Fibroblast of skin of left biceps (primary cell): Measurements from ENCODE around the gene SPTLC3.

Experiments
- DNase-seq, 2 experiments: peaks; one replicate each; pipeline ENCODE4 v3.0.0-alpha.2; 2013; ENCODE audit warnings: low read depth in 2 of 2

The SPTLC3 gene

GRCh38 chr20:13098720-13099355 is 90.1 kb downstream of the SPTLC3 start:
- DNase-seq: no peak

GRCh38 chr20:13099676-13100075 is 90.9 kb downstream of the SPTLC3 start:
- DNase-seq: no peak

- no peak for DNase-seq
Observed at GRCh38 chr20:13101276-13101675, 92.5 kb downstream of the SPTLC3 start.

GRCh38 chr20:13101706-13102105 is 92.9 kb downstream of the SPTLC3 start:
- DNase-seq: no peak

- DNase-seq: no peak
Observed at GRCh38 chr20:13102237-13102636, 93.5 kb downstream of the SPTLC3 start.

- no peak for DNase-seq
Observed at GRCh38 chr20:13102694-13103093, 93.9 kb downstream of the SPTLC3 start.

- DNase-seq: no peak
Observed at GRCh38 chr20:13105039-13105438, 96.3 kb downstream of the SPTLC3 start.

- DNase-seq: peak; percentile 4 to 7
Observed at GRCh38 chr20:13105864-13106457, 97.2 kb downstream of the SPTLC3 start.

- no peak for DNase-seq
Observed at GRCh38 chr20:13109658-13110057, 100.9 kb downstream of the SPTLC3 start.

GRCh38 chr20:13110796-13111195 is 102.0 kb downstream of the SPTLC3 start:
- no peak for DNase-seq

GRCh38 chr20:13111249-13111911 is 102.6 kb downstream of the SPTLC3 start:
- DNase-seq: no peak

- DNase-seq: no peak
Observed at GRCh38 chr20:13113731-13114130, 105.0 kb downstream of the SPTLC3 start.

- no peak for DNase-seq
Observed at GRCh38 chr20:13117200-13117599, 108.4 kb downstream of the SPTLC3 start.

GRCh38 chr20:13118676-13119075 is 109.9 kb downstream of the SPTLC3 start:
- DNase-seq: no peak

- peak; percentile 18 to 21 for DNase-seq
Observed at GRCh38 chr20:13119583-13119982, 110.8 kb downstream of the SPTLC3 start.

- no peak for DNase-seq
Observed at GRCh38 chr20:13120471-13120870, 111.7 kb downstream of the SPTLC3 start.

- no peak for DNase-seq
Observed at GRCh38 chr20:13121840-13122515, 113.2 kb downstream of the SPTLC3 start.

GRCh38 chr20:13125486-13125885 is 116.7 kb downstream of the SPTLC3 start:
- no peak for DNase-seq

- no peak for DNase-seq
Observed at GRCh38 chr20:13128173-13128572, 119.4 kb downstream of the SPTLC3 start.

GRCh38 chr20:13130061-13130706 is 121.4 kb downstream of the SPTLC3 start:
- DNase-seq: no peak

GRCh38 chr20:13130707-13131103 is 121.9 kb downstream of the SPTLC3 start:
- DNase-seq: no peak

- DNase-seq: no peak
Observed at GRCh38 chr20:13131688-13132087, 122.9 kb downstream of the SPTLC3 start.
